Liver (tissue), 9 donors: ENCODE measurements around the gene HDAC8. TPM values are rescaled to one million over a fixed set of nuclear protein-coding genes. Genes with fewer than 3 reads are reported as not detected.
A peak's percentile ranks its signal among the peaks of the same experiment; 100 is the strongest.

Experiments used
- DNase-seq: peaks from one replicate; pipeline ENCODE4 v3.0.0-alpha.2; 2017; ENCODE audit warnings: low spot score
- H3K27ac ChIP-seq, 2 donors: one replicate each; pipeline ENCODE4 v1.7.0; 2013; ENCODE audit warnings: inconsistent platforms in 2 of 2, low read length in 2 of 2, control low read depth in 1 of 2, low read depth in 1 of 2, mild to moderate bottlenecking in 1 of 2
- H3K27me3 ChIP-seq, 4 donors: one replicate each; pipeline versions ENCODE4 v1.6.1 to v1.7.0; 2013; ENCODE audit warnings: low read length in 3 of 4, inconsistent platforms in 1 of 4, mild to moderate bottlenecking in 1 of 4, moderate library complexity in 1 of 4; ENCODE audit not compliant: control insufficient read depth in 4 of 4, insufficient read depth in 4 of 4
- H3K36me3 ChIP-seq, 4 donors: one replicate each; pipeline versions ENCODE4 v1.6.1 to v1.7.0; 2013; ENCODE audit warnings: low read length in 3 of 4, mild to moderate bottlenecking in 3 of 4, low read depth in 1 of 4, moderate library complexity in 1 of 4; ENCODE audit not compliant: control insufficient read depth in 4 of 4, insufficient read depth in 3 of 4
- H3K4me1 ChIP-seq, 4 donors: one replicate each; pipeline versions ENCODE4 v1.6.1 to v1.7.0; 2013; ENCODE audit warnings: low read length in 3 of 4, mild to moderate bottlenecking in 3 of 4, moderate library complexity in 1 of 4; ENCODE audit not compliant: control insufficient read depth in 4 of 4, insufficient read depth in 4 of 4
- H3K4me3 ChIP-seq, 3 donors: one replicate each; pipeline versions ENCODE4 v1.6.1 to v1.7.0; 2013; ENCODE audit warnings: low read length in 3 of 3, control low read depth in 1 of 3, low read depth in 1 of 3, mild to moderate bottlenecking in 1 of 3
- H3K9ac ChIP-seq, 2 donors: one replicate each; pipeline ENCODE4 v1.7.0; 2013; ENCODE audit warnings: low read length in 2 of 2, mild to moderate bottlenecking in 2 of 2, moderate library complexity in 2 of 2, control low read depth in 1 of 2, low read depth in 1 of 2
- H3K9me3 ChIP-seq, 4 donors: one replicate each; pipeline versions ENCODE4 v1.6.1 to v1.7.0; 2013; ENCODE audit warnings: low read length in 3 of 4; ENCODE audit not compliant: control insufficient read depth in 4 of 4
- CTCF ChIP-seq: fragments of 150-350 bp; IDR thresholded peaks from 2 replicates; pipeline ENCODE4 v1.5.1; 2017; ENCODE audit warnings: improper control_type of control experiment, low read depth, low read length; ENCODE audit not compliant: missing input control
- EGR1 ChIP-seq, 2 donors: IDR thresholded peaks; 2 replicates each; pipeline ENCODE4 v1.6.1; 2016 to 2018; ENCODE audit warnings: antibody characterized with exemption in 2 of 2, low read depth in 2 of 2
- FOXA1 ChIP-seq: IDR thresholded peaks from 2 replicates; pipeline ENCODE4 v1.6.1; 2016; ENCODE audit warnings: antibody characterized with exemption
- FOXA2 ChIP-seq: IDR thresholded peaks from 2 replicates; pipeline ENCODE4 v1.6.1; 2016; ENCODE audit warnings: antibody characterized with exemption
- GABPA ChIP-seq, 2 donors: IDR thresholded peaks in 1 of 2; conservative IDR thresholded peaks in 1 of 2; 2 replicates each; pipeline ENCODE4 v1.6.1; 2016; ENCODE audit warnings: antibody characterized with exemption in 2 of 2, mild to moderate bottlenecking in 1 of 2, moderate library complexity in 1 of 2
- HNF4A ChIP-seq, 2 donors: conservative IDR thresholded peaks; 2 replicates each; pipeline ENCODE4 v1.6.1; 2016; ENCODE audit warnings: antibody characterized with exemption in 2 of 2, mild to moderate bottlenecking in 2 of 2
- HNF4G ChIP-seq: IDR thresholded peaks from 2 replicates; pipeline ENCODE4 v1.6.1; 2016; ENCODE audit warnings: antibody characterized with exemption
- JUND ChIP-seq, 2 donors: IDR thresholded peaks; 2 replicates each; pipeline ENCODE4 v1.6.1; 2016; ENCODE audit warnings: antibody characterized with exemption in 2 of 2
- MAX ChIP-seq: IDR thresholded peaks from 2 replicates; pipeline ENCODE4 v1.6.1; 2016; ENCODE audit warnings: antibody characterized with exemption
- NR2F2 ChIP-seq: IDR thresholded peaks from 2 replicates; pipeline ENCODE4 v1.6.1; 2016; ENCODE audit warnings: antibody characterized with exemption
- RAD21 ChIP-seq, 2 donors: IDR thresholded peaks; 2 replicates each; pipeline ENCODE4 v1.6.1; 2016; ENCODE audit warnings: antibody characterized with exemption in 2 of 2, mild to moderate bottlenecking in 2 of 2
- REST ChIP-seq: IDR thresholded peaks from 2 replicates; pipeline ENCODE4 v1.6.1; 2016; ENCODE audit warnings: antibody characterized with exemption, mild to moderate bottlenecking
- RXRA ChIP-seq, 2 donors: IDR thresholded peaks; 2 replicates each; pipeline ENCODE4 v1.6.1; 2017 to 2018; ENCODE audit warnings: antibody characterized with exemption in 2 of 2, mild to moderate bottlenecking in 1 of 2
- SP1 ChIP-seq: IDR thresholded peaks from 2 replicates; pipeline ENCODE4 v1.6.1; 2018; ENCODE audit warnings: antibody characterized with exemption, mild to moderate bottlenecking
- TAF1 ChIP-seq: conservative IDR thresholded peaks from 2 replicates; pipeline ENCODE4 v1.6.1; 2016; ENCODE audit warnings: antibody characterized with exemption, mild to moderate bottlenecking
- YY1 ChIP-seq: IDR thresholded peaks from 2 replicates; pipeline ENCODE4 v1.6.1; 2016; ENCODE audit warnings: antibody characterized with exemption, mild to moderate bottlenecking
- ZBTB33 ChIP-seq: IDR thresholded peaks from 2 replicates; pipeline ENCODE4 v1.6.1; 2016; ENCODE audit warnings: antibody characterized with exemption
- WGBS: extraction: QIAGEN DNeasy Blood & Tissue Kit; methylation state at CpG from one replicate; pipeline ENCODE4 v1.1.7; 2013; 5-methylcytosine and 5-hydroxymethylcytosine counted together
- polyA plus RNA-seq, 2 donors: library from polyadenylated mRNA; stranded (reverse) in 1 of 2; unstranded in 1 of 2; fragments of 200-250 nt in 1 of 2; fragments of >200 nt in 1 of 2; fragmentation: Nextera tagmentation in 1 of 2; extraction: Ambion mirVana in 1 of 2; gene quantifications; one replicate each; pipeline versions ENCODE4 v1.2.1 to v1.2.3, GENCODE V29; 2013 to 2015
- total RNA-seq, 2 donors: library from RNA; depleted of rRNA; stranded (reverse); fragments of >200 nt; gene quantifications; one replicate each; pipeline ENCODE4 v1.2.3, GENCODE V29; 2014
- TF ChIP-seq, protein P1 (sequence below): IDR thresholded peaks from 2 replicates; pipeline ENCODE4 v1.6.1; 2016; ENCODE audit warnings: antibody characterized with exemption
- donor health status: healthy.
- donor health status: healthy.
- donor health status: healthy.
- donor health status: healthy.
- donor health status: healthy.

The HDAC8 gene
- total and polyA plus RNA-seq, 4 donors: 11.1 to 30.4 (median 14.0) TPM

GRCh38 chrX:72306085-72306801, 266.4 kb downstream of the HDAC8 start:
- TF ChIP-seq SP1: no peak
- no peak for TF ChIP-seq FOXA2
- TF ChIP-seq EGR1 (IDR thresholded peaks at IDR 0.05; ENCODE audit: low read depth in 2 of 2): no peak
- no peak for TF ChIP-seq RXRA (IDR thresholded peaks at IDR 0.05)
- no peak for TF ChIP-seq RAD21 (IDR thresholded peaks at IDR 0.05)
- TF ChIP-seq HNF4A (conservative IDR thresholded peaks at IDR 0.05): no peak
- 2% methylated on average over 92 of the region's 92 CpGs for WGBS
- H3K9me3 ChIP-seq: no peaks in the 10 kb centered on the region
- H3K36me3 ChIP-seq: no peaks in the 10 kb centered on the region
- peaks cover 6 to 39% (median 23%) of the 10 kb centered on the region in 4 donors for H3K4me1 ChIP-seq
- peaks cover 0 to 9% (median 0%) of the 10 kb centered on the region in 4 donors for H3K27me3 ChIP-seq
- no peak overlapping the region for H3K9ac ChIP-seq
- no peak overlapping the region for H3K27ac ChIP-seq
- DNase-seq: no peak
- H3K4me3 ChIP-seq: peak overlapping the region in 2 of 3 donors; percentile 51 to 63

DNA sequence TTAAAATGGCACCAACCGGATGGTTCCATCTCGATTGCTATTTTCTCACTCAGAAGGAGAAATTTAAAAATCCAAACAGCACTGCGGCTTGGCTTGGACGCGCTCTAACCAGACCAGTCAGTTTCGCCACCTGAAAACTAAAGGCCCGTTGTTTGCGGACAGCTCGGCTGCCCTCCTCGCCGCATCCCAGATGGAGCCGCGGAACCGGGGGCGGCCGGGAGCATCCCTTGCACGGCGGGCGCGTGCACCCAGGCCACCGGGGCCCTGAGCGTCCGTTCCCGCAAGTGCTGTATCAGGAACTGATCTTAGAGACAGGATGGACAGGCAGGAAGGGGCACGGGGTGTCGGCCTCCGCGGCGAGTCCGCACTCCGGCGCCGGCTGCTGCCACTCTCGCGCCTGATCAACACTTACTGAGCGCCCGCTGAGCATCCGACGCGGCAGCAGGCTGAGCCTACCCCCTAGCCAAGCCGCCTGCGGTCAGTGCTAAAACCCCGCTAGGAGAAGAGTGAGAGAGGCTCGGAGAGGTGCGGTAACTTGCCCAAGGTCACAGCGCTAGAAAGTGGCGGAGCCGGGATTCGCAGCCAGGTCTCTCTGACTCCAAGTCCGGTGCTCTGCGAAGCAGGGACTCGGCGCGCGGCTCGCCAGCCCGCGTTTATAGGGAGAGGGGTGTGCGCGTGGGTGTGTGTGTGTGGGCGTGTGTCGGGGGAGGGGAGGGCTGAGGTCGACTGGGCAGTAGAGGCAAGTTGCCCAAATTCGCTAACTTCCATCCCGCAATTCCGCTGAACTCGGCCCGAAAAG, 267.2 kb downstream of the HDAC8 start, which contains the start of gene CITED1:
CITED1 (minus strand) TSS at position 629 of the 799 bp plus-strand sequence. CDS start 3,045 bp downstream, outside the sequence.
- no peak for DNase-seq
- Histone ChIP-seq H3K27ac (no peak within 1 kb of the TSS), H3K9me3 (no peaks in the 10 kb centered on the region), H3K9ac (no peak within 1 kb of the TSS), H3K4me1 (peaks cover 6 to 39% (median 23%) of the 10 kb centered on the region in 4 donors), H3K27me3 (peaks cover 0 to 11% (median 0%) of the 10 kb centered on the region in 4 donors), H3K4me3 (peak within 1 kb of the TSS in 2 of 3 donors; percentile 51 to 63), H3K36me3 (no peaks in the 10 kb centered on the region)
- TF ChIP-seq GABPA (IDR thresholded peaks at IDR 0.05 in 1 of 2, conservative IDR thresholded peaks at IDR 0.05 in 1 of 2) (no peak), YY1 (no peak), EGR1 (IDR thresholded peaks at IDR 0.05; ENCODE audit: low read depth in 2 of 2) (no peak), RAD21 (IDR thresholded peaks at IDR 0.05) (no peak), FOXA1 (no peak), FOXA2 (no peak), RXRA (IDR thresholded peaks at IDR 0.05) (no peak), SP1 (no peak), NR2F2 (no peak), ZBTB33 (no peak), MAX (no peak), TAF1 (no peak), HNF4A (conservative IDR thresholded peaks at IDR 0.05) (no peak), REST (no peak), CTCF (no peak), JUND (IDR thresholded peaks at IDR 0.05) (no peak), HNF4G (no peak)
- TF ChIP-seq, protein P1, sequence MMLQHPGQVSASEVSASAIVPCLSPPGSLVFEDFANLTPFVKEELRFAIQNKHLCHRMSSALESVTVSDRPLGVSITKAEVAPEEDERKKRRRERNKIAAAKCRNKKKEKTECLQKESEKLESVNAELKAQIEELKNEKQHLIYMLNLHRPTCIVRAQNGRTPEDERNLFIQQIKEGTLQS: no peak
- WGBS: 1% methylated on average over 68 of the region's 68 CpGs
